Lung (tissue), 12 donors: ENCODE measurements around the gene TMEM156. TPM values are rescaled to one million over a fixed set of nuclear protein-coding genes. Genes with fewer than 3 reads are reported as not detected.

Source experiments
- ATAC-seq: fragments of 200-7000 bp; cut with Tn5 transposase; one replicate; pipeline ENCODE4 v1.9.1; 2020; ENCODE audit warnings: moderate number of reproducible peaks; ENCODE audit not compliant: insufficient read depth, low FRiP score
- DNase-seq, 3 donors: peaks; one replicate each; pipeline ENCODE4 v3.0.0-alpha.2; 2013 to 2017
- H3K27ac ChIP-seq, 2 donors: one replicate each; pipeline ENCODE4 v1.5.1; 2013; ENCODE audit warnings: mild to moderate bottlenecking in 2 of 2, moderate library complexity in 2 of 2, control low read depth in 1 of 2, inconsistent platforms in 1 of 2, low read depth in 1 of 2, low read length in 1 of 2
- H3K27me3 ChIP-seq, 3 donors: one replicate each; pipeline ENCODE4 v1.5.1; 2013; ENCODE audit warnings: low read length in 2 of 3; ENCODE audit not compliant: control insufficient read depth in 3 of 3, insufficient read depth in 3 of 3
- H3K36me3 ChIP-seq, 4 donors: one replicate each; pipeline ENCODE4 v1.5.1; 2013; ENCODE audit warnings: low read length in 4 of 4, mild to moderate bottlenecking in 1 of 4, moderate library complexity in 1 of 4; ENCODE audit not compliant: control insufficient read depth in 4 of 4, insufficient read depth in 4 of 4
- H3K4me1 ChIP-seq, 5 donors: one replicate each; pipeline ENCODE4 v1.5.1; 2013; ENCODE audit warnings: low read length in 5 of 5, mild to moderate bottlenecking in 2 of 5, moderate library complexity in 1 of 5; ENCODE audit not compliant: control insufficient read depth in 5 of 5, insufficient read depth in 5 of 5
- H3K4me3 ChIP-seq: one replicate; pipeline ENCODE4 v1.5.1; 2013; ENCODE audit warnings: mild to moderate bottlenecking, control low read depth, moderate library complexity
- H3K9ac ChIP-seq, 2 donors: one replicate each; pipeline ENCODE4 v1.5.1; 2013; ENCODE audit warnings: low read length in 2 of 2, control low read depth in 1 of 2; ENCODE audit not compliant: insufficient read depth in 1 of 2
- H3K9me3 ChIP-seq, 4 donors: one replicate each; pipeline ENCODE4 v1.5.1; 2013; ENCODE audit warnings: low read length in 3 of 4, mild to moderate bottlenecking in 1 of 4, moderate library complexity in 1 of 4; ENCODE audit not compliant: control insufficient read depth in 4 of 4, insufficient read depth in 3 of 4
- WGBS, 2 donors: extraction: QIAGEN DNeasy Blood & Tissue Kit; methylation state at CpG; one replicate each; pipeline ENCODE4 v1.1.7; 2013; 5-methylcytosine and 5-hydroxymethylcytosine counted together
- polyA plus RNA-seq, 2 donors: library from polyadenylated mRNA; stranded (reverse); fragments of 200-250 nt; gene quantifications; one replicate each; pipeline ENCODE4 v1.2.1, GENCODE V29; 2013
- total RNA-seq, 2 donors: library from RNA; depleted of rRNA in 1 of 2; stranded (reverse); fragments of >200 nt in 1 of 2; gene quantifications; one replicate each; pipeline ENCODE4 v1.2.1, GENCODE V29; 2014 to 2021
- TF ChIP-seq, protein P1 (sequence below): IDR thresholded peaks from 2 replicates; pipeline ENCODE4 v1.5.1; 2012; ENCODE audit warnings: mild to moderate bottlenecking; ENCODE audit errors: control extremely low read depth, extremely low read depth
- donor health status: control.
- donor health status: control.
- donor health status: Bipolar disorder and iron deficiency.
- donor health status: healthy.
- donor health status: DM: yes; HTN: yes; CAD: no.

The TMEM156 gene
- total and polyA plus RNA-seq, 4 donors: 0.95 to 3.5 (median 1.2) TPM

DNA sequence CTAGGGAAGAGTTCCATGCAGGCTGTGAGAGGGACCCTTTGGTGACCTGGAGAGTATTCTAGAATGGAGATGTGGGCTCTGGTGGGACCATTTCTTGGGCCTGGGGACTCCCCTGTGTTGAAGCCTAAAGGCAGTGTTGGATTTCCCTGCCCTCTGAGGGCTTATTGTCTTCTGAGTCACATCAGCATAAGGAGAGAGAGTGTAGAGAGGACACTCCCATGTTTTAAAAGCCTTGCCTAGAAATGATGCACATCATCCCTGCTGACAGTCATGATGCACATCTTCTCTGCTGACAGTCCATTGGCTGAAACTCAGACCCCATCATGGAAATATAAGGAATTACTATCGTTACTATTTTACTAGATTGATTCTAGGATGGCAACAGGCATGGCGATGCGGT, 112.7 kb downstream of the TMEM156 start:
- Histone ChIP-seq H3K4me3 (no peak overlapping the region), H3K36me3 (peaks cover 20 to 51% (median 36%) of the 10 kb centered on the region in 4 donors), H3K27ac (no peak overlapping the region), H3K9ac (no peak overlapping the region), H3K4me1 (no peaks in the 10 kb centered on the region), H3K27me3 (no peaks in the 10 kb centered on the region), H3K9me3 (no peaks in the 10 kb centered on the region)
- DNase-seq (no peak), ATAC-seq (no peak)
- TF ChIP-seq, protein P1, sequence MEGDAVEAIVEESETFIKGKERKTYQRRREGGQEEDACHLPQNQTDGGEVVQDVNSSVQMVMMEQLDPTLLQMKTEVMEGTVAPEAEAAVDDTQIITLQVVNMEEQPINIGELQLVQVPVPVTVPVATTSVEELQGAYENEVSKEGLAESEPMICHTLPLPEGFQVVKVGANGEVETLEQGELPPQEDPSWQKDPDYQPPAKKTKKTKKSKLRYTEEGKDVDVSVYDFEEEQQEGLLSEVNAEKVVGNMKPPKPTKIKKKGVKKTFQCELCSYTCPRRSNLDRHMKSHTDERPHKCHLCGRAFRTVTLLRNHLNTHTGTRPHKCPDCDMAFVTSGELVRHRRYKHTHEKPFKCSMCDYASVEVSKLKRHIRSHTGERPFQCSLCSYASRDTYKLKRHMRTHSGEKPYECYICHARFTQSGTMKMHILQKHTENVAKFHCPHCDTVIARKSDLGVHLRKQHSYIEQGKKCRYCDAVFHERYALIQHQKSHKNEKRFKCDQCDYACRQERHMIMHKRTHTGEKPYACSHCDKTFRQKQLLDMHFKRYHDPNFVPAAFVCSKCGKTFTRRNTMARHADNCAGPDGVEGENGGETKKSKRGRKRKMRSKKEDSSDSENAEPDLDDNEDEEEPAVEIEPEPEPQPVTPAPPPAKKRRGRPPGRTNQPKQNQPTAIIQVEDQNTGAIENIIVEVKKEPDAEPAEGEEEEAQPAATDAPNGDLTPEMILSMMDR: no peak
- 96 to 99% methylated on average over 3 of the region's 3 CpGs for WGBS, 2 donors

- ATAC-seq (no peak), DNase-seq (no peak)
- 85 to 86% methylated on average over 8 of the region's 8 CpGs for WGBS, 2 donors
- Histone ChIP-seq H3K4me1 (no peaks in the 10 kb centered on the region), H3K4me3 (no peak overlapping the region), H3K9ac (no peak overlapping the region), H3K27me3 (no peaks in the 10 kb centered on the region), H3K9me3 (no peaks in the 10 kb centered on the region), H3K27ac (no peak overlapping the region), H3K36me3 (peaks cover 20 to 47% (median 34%) of the 10 kb centered on the region in 4 donors)
- TF ChIP-seq, protein P1: no peak
Observed at GRCh38 chr4:38917481-38918025, 114.7 kb downstream of the TMEM156 start.

Other genes starting within 250 kb of the TMEM156 start
- gene TLR10, start 249.4 kb downstream of the TMEM156 start, total RNA-seq: 1 to 10 TPM in 1 of 2 donors, under 1 TPM in 1; 0.46 to 4.4 TPM
- gene TLR10, start 249.4 kb downstream of the TMEM156 start, polyA plus RNA-seq: under 1 TPM; 0.14 to 0.73 TPM
- gene TLR1, start 227.6 kb downstream of the TMEM156 start, total RNA-seq: 10 to 100 TPM; 24.1 to 26.6 TPM
- gene TLR1, start 227.6 kb downstream of the TMEM156 start, polyA plus RNA-seq: 10 to 100 TPM in 1 of 2 donors, 1 to 10 TPM in 1; 2.4 to 31.4 TPM
- 1 to 10 TPM; 5.7 to 6.3 TPM for gene TLR6, start 175.6 kb downstream of the TMEM156 start, total RNA-seq
- gene TLR6, start 175.6 kb downstream of the TMEM156 start, polyA plus RNA-seq: 1 to 10 TPM in 1 of 2 donors, under 1 TPM in 1; 0.53 to 4.3 TPM
- 10 to 100 TPM; 51.2 to 70.0 TPM for gene FAM114A1, start 164.6 kb downstream of the TMEM156 start, total RNA-seq
- 10 to 100 TPM in 1 of 2 donors, 1 to 10 TPM in 1; 9.5 to 21.5 TPM for gene FAM114A1, start 164.6 kb downstream of the TMEM156 start, polyA plus RNA-seq
- gene KLHL5, start 29.8 kb upstream of the TMEM156 start, total RNA-seq: 10 to 100 TPM; 33.4 to 56.2 TPM
- 10 to 100 TPM in 1 of 2 donors, 1 to 10 TPM in 1; 8.6 to 32.2 TPM for gene KLHL5, start 29.8 kb upstream of the TMEM156 start, polyA plus RNA-seq
- 10 to 100 TPM; 37.3 to 75.4 TPM for gene WDR19, start 150.1 kb upstream of the TMEM156 start, total RNA-seq
- 10 to 100 TPM; 14.4 to 43.8 TPM for gene WDR19, start 150.1 kb upstream of the TMEM156 start, polyA plus RNA-seq